GM21786 (cell line): Measurements from ENCODE around the gene TSPAN9.

ENCODE experiments used
- ATAC-seq: cut with Tn5 transposase; IDR thresholded peaks from one replicate; pipeline ENCODE4 v1.9.1; 2021; ENCODE audit not compliant: unreplicated experiment

Gene TSPAN9

DNA sequence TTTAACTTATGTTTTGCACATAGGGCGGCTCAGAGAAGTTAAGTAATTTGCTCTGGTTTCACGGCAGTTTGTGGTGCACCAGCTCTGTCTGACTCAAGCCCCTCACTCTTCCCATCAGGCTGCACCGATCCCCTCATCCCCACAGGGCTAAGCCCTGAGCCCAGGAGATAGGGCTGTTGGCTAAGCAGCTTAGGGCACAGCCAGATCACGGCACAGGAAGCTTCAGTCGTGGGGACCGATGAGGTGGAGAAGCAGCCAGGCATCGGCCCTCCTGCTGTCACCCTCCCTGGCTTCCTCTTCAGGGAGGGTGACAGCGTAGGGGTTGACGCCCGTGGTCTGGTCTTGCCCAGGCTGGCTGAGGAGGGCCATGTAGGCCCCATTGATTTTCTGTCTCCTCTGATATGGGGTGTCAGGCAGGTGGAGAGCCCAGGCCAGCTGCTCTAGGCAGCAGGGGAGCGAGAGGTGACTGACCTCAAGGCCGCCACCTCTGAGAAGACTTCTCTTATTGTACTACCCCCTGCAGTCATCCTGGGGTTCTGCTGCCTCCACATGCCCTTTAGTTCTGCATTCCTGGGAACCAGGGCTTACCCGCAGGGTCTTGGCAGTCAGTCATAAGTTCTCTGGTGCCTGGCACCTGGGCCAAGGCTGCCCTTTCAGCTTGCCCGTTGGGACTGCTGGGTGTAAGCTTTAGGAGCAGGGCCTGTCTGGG, 166.4 kb downstream of the TSPAN9 start:
- no peak for ATAC-seq

DNA sequence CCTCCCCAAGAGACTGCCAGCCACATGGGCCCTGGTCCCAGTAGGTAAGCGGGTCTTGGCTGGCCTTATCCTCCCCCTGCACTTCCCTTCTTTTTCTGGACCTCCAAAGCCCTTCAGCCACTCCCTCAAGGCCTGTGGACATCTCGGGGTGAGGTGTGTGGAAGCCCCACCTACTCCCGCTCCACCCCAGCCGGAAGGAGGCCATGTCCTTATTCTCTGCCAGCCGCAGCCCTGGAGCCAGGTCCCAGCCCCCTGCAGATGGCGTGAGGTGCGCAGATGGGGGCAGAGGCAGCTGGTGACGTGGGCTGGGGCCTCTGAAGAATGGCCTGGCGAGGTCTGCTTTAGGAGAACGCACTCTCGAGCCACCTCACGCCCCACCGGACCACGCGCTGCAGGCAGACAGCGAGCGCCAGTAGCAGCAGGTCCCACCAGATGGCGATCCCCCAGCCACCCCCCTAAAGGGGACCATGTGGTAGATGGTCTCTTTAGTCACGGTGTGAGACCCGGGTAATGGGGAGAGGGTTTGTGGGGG, 167.1 kb downstream of the TSPAN9 start:
- no peak for ATAC-seq

DNA sequence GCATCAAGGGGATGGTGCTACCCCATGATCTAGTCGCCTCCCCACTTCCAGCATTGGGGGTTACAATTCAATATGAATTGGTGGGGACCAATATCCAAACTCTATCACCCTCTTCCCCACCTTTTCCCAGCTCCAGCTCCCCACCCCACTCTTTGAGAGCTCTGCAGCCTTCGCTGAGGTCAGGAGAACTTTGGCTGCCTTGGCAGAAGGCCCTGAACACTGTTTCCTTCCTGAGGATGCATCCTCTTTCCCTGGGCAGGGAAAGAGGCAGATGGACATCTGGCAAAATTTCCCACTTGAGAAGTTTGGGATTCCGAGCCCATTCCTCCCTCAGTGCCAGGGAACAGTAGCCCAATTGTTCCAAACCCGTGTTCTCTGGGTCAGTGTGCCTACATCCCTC, 169.1 kb downstream of the TSPAN9 start:
- ATAC-seq: no peak

DNA sequence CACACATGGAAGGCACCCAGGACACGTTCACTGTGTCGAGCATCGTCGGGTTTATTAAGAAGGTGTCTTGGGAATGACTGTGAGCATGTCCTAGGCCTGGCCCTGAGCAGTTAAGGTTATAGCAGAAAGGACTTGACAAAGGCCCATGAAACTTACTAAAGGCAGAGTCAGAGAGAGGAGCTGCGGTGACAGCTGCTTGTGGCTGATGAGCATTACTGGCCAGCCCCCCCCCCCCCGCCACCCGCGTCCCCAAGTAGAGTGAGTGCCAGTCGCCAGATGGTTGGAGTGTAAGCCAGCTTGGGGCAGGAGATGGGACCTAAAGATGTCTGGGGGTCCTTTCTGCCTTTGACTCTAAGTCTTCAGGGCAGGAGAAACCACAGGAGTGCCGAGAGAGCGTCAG, 169.9 kb downstream of the TSPAN9 start:
- no peak for ATAC-seq

DNA sequence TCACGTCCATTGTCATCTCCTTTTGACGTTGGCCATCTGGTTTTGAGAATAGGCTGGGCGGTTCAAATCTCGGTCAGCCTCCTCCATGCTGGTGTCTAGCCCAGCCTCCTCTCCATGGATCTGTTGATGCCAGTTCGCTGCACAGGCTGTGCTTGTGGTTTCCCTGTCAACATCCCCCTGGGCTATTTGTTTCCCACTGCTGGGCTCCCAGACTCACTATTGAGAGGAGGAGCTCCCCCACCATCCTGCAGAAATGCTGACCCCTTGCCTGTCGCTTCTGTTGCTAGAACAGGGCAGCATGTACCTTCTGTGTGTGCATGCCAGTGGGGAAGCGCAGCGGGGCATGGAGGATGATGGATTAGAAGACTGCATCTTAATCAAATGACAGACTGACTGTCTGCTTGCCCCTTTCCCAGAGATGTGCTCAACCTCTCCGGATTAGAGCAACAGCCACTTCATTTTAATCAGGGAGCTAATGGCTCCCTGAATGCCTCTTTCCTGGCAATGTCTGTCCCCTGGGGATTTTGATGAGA, 170.5 kb downstream of the TSPAN9 start:
- no peak for ATAC-seq

- no peak for ATAC-seq
Measured at GRCh38 chr12:3249081-3249800, 172.1 kb downstream of the TSPAN9 start.

DNA sequence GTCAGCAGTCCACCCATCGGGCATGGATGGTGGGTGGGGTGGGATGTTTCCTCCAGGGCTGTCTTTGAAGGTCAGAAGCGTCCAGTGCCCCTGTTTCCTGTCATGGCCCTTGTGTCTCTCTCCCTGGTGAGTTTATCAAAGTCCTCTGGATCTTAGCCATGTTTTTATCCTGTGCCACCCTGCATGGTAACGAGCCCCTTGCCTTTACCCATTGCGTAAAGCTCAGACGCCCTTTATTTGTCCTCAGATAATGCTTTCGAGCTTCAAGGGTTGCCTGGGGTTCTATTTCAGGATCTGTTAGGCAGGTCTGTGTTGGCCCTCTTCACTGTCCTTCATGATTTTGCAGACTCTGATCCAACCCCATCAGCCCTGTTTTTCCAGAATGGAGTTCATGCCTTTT, 172.9 kb downstream of the TSPAN9 start:
- no peak for ATAC-seq

- ATAC-seq: no peak
Measured at GRCh38 chr12:3250576-3250975, 173.4 kb downstream of the TSPAN9 start.

DNA sequence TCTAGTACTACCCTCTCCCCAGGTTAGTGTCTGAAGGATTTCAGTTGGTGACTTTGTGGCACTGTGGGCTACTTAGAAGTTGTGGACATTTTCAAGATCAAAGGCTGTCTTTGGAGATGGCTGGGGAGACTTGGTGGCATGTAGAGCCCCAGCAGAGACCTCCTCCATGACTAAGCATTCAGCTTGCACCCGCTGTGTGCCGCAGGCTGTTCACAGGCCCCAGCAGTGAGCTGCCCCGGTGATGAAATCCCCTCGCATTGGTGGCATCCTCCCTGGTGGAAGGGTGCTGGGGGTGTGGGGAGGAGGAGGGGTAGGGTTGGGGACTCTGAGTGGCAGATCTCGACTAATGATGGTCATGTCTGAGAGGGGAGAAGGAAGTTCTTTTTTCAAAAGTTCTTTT, 173.9 kb downstream of the TSPAN9 start:
- no peak for ATAC-seq

DNA sequence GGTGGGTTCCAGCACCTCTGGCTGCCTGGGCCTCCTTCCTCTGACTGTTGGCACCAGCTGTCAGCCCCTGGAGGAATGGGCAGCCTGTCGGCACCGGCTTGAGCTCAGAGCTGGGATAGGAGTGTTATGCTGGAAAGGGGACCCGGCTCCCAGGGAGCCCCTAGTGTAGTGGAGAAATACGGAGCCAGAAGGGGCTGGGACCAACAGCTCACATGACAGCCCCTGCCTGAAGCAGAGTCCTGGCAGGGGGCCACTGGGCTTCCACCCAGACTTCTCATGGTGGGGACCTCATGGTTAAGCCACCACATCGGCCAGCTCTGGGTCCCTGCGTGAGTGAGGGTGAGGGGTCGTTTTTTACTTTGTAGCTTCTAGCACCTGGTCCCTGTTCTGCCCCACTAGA, 174.5 kb downstream of the TSPAN9 start:
- ATAC-seq: no peak

GRCh38 chr12:3252450-3252891, 175.3 kb downstream of the TSPAN9 start:
- no peak for ATAC-seq

GRCh38 chr12:3253682-3254275, 176.6 kb downstream of the TSPAN9 start:
- ATAC-seq: no peak

- no peak for ATAC-seq
Measured at GRCh38 chr12:3255057-3255456, 177.9 kb downstream of the TSPAN9 start.

GRCh38 chr12:3256103-3256631, 179.0 kb downstream of the TSPAN9 start:
- ATAC-seq: no peak

DNA sequence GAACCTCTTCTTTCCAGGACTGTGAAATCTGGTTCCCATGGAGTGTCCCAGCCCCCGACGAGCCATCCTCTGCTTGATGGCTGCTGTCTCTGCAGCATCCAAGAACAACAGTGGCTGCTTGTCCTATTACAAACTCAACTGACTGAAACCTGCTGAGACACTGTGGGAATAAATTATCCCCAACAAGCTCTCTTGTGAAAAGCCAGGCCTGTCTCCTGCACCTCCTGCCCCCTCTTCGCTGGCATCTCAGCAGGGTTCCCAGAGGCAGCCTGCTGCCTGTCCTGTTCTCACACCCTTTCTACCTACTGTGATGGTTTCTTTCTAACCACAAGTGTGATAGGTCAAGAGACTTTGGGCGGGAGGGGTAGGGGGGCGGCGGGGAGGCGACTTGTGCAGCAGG, 180.2 kb downstream of the TSPAN9 start:
- ATAC-seq: no peak

GRCh38 chr12:3259973-3260372, 182.8 kb downstream of the TSPAN9 start:
- ATAC-seq: no peak

- ATAC-seq: no peak
Measured at GRCh38 chr12:3261782-3262359, 184.7 kb downstream of the TSPAN9 start.

- no peak for ATAC-seq
Measured at GRCh38 chr12:3262470-3262869, 185.3 kb downstream of the TSPAN9 start.

DNA sequence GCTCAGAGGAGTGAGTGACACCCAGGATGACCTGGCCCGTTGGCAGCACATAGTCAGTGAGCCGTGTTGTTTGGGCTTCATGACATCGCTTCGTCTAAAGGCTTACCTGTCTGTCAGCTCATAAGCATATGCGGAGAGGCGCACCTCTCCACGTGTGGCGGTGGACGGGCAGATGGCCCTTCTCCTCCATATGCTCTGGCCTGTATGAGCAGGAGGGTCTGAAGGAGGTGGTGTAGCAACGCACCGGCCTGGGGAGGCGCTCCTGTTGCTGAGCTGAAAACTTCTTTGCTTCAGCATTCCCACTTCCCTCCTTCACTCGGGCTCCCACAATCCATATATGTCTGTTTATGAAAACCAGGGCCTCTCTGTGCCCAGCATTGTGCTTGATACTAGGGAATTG, 186.1 kb downstream of the TSPAN9 start:
- no peak for ATAC-seq

- ATAC-seq: no peak
Measured at GRCh38 chr12:3263939-3264922, 187.1 kb downstream of the TSPAN9 start.
